Adrenal gland (tissue), 5 donors: ENCODE data around the gene ABTB2.

ENCODE experiments used
- POLR2A ChIP-seq, 2 donors: fragments of 450-650 bp; IDR thresholded peaks; one replicate each; pipeline ENCODE4 v1.6.1; 2017; ENCODE audit warnings: antibody characterized with exemption in 2 of 2, mild to moderate bottlenecking in 2 of 2, moderate library complexity in 1 of 2
- TF ChIP-seq, protein P1 (sequence below), 6 experiments: fragments of 450-650 bp in 4 of 6; fragments of 200-600 bp in 2 of 6; sonication (generic) in 1 of 6; IDR thresholded peaks; 1 replicate in 5 of 6; 2 replicates in 1 of 6; pipeline versions ENCODE4 v1.5.1 to v1.8.0; 2016 to 2021; ENCODE audit warnings: antibody characterized with exemption in 6 of 6, mild to moderate bottlenecking in 2 of 6, moderate library complexity in 1 of 6
- donor health status: DM: no; HTN: no; CAD: no.

GRCh38 chr11:34276352-34276864, 81.4 kb downstream of the ABTB2 start:
- TF ChIP-seq, protein P1, sequence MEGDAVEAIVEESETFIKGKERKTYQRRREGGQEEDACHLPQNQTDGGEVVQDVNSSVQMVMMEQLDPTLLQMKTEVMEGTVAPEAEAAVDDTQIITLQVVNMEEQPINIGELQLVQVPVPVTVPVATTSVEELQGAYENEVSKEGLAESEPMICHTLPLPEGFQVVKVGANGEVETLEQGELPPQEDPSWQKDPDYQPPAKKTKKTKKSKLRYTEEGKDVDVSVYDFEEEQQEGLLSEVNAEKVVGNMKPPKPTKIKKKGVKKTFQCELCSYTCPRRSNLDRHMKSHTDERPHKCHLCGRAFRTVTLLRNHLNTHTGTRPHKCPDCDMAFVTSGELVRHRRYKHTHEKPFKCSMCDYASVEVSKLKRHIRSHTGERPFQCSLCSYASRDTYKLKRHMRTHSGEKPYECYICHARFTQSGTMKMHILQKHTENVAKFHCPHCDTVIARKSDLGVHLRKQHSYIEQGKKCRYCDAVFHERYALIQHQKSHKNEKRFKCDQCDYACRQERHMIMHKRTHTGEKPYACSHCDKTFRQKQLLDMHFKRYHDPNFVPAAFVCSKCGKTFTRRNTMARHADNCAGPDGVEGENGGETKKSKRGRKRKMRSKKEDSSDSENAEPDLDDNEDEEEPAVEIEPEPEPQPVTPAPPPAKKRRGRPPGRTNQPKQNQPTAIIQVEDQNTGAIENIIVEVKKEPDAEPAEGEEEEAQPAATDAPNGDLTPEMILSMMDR (IDR thresholded peaks at IDR 0.05), result no peak
- no peak for TF ChIP-seq POLR2A (IDR thresholded peaks at IDR 0.05)
